HG02798 (cell line): Measurements from ENCODE around the gene DPT.

ENCODE experiments used
- ATAC-seq: cut with Tn5 transposase; IDR thresholded peaks from one replicate; pipeline ENCODE4 v1.9.1; 2021; ENCODE audit warnings: mild to moderate bottlenecking; ENCODE audit not compliant: unreplicated experiment, poor library complexity

Gene DPT

GRCh38 chr1:168673974-168674683 is 54.9 kb downstream of the DPT start:
- no peak for ATAC-seq

- ATAC-seq, result no peak
These were observed 56.7 kb downstream of the DPT start for GRCh38 chr1:168672278-168672677.

GRCh38 chr1:168671782-168672181 is 57.2 kb downstream of the DPT start:
- no peak for ATAC-seq

GRCh38 chr1:168665975-168666374 is 63.0 kb downstream of the DPT start:
- no peak for ATAC-seq

- ATAC-seq, result no peak
These were observed 64.8 kb downstream of the DPT start for GRCh38 chr1:168664069-168664834.

- no peak for ATAC-seq
These were observed 72.5 kb downstream of the DPT start for GRCh38 chr1:168656485-168656884.

- ATAC-seq, result no peak
These were observed 74.6 kb downstream of the DPT start for GRCh38 chr1:168654198-168654915.

GRCh38 chr1:168653567-168653966 is 75.4 kb downstream of the DPT start:
- no peak for ATAC-seq

- ATAC-seq, result no peak
These were observed 83.3 kb downstream of the DPT start for GRCh38 chr1:168645721-168646120.
